ENCODE measurements around the gene C19orf38.
"Not testable (repeated sequence)": the region's sequence is repeated elsewhere in the genome, so short reads cannot be mapped to it uniquely, and the experiment has no call there.

The C19orf38 gene

DNA sequence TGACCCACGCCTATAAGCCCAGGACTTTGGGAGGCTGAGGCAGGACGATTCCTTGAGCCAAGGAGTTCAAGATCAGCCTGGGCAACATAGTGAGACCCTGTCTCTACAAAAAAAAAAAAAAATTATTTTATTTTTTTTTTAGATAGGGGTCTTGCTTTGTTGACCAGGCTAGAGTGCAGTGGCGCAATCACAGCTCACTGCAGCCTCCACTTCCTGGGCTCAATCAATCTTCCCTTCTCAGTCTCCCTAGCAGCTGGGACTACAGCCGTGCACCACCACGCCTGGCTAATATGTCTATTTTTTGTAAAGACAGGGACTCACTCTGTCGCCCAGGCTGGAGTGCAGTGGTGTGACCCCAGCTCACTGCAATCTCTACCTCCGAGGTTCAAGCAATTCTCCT lies 4.7 kb downstream of the C19orf38 start:
- no peak for DNase-seq

DNA sequence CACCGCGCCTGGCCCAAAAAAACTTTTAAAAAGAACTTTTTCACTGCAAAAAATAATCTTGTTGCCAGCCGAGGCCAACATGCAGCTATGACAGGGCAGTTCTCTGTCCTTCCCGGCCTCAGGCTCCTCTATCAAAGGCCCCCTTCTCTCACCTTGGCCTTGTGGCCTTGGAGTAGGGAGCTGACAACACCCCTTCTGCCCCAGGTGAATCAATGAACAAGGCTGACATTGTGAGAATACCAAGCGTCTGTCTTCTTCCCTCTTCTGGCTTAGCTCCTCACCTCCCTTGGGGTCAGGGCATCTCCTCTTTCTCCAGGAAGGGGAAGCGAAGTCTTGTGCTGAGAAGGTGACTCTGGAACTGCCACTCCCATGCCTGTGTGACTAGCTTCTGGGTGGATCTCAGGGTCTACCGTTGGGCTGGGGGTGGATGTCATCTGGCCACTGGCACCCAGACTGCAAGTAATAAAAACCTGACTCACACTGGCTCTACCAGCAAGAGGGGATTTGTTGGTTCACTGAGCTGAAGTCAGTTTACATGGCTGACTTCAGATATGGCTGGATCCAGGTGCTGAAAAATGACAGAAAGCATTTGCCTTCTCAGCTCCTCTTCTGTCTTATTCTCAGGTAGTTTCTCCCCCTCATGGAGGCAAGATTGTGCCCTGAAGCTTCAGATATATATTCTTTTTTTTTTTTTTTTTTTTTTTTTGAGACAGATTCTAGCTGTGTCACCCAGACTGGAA lies 6.3 kb downstream of the C19orf38 start:
- no peak for DNase-seq

DNA sequence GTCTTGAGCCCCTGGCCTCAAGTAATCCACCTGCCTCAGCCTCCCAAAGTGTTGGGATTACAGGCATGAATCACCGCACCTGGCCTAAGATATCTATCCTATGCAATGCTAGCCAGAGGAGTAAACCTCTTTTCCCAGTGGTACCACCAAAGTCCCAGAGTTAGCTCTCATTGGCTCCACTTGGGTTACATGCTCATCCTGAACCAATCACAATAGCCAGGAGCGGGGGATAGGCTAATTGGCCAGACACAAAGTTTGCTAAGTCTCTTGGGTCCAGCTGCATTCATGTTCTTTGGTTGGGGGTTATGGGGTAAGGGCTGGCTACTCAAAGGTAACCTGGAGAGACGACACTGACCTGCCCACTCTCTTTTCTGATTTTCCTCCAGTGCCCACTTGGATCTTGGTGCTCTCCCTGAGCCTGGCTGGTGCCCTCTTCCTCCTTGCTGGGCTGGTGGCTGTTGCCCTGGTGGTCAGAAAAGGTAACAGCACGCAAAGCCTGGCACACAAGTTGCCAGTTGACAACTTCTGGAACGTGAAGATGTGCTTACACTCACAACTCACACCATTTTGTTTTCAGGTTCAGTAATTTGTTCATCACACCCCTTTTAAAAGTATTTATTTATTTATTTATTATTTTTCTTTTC lies 7.8 kb downstream of the C19orf38 start:
- peak; percentile 73 for DNase-seq

DNA sequence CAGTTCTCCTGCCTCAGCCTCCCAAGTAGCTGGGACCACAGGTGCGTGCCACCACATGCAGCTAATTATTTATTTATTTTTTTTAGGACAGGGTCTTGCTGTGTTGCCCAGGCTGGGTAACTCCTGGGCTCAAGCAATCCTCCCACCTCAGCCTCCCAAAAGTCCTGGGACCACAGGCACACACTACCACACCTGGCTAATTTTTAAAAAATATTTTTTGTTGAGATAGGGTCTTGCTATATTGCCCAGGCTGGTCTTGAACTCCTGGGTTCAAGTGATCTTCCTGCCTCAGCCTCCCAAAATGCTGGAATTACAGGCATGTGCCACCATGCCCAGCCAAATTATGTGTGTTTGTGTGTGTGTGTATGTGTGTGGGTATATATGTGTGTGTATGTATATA lies 8.7 kb downstream of the C19orf38 start:
- DNase-seq, result not testable (repeated sequence)

DNA sequence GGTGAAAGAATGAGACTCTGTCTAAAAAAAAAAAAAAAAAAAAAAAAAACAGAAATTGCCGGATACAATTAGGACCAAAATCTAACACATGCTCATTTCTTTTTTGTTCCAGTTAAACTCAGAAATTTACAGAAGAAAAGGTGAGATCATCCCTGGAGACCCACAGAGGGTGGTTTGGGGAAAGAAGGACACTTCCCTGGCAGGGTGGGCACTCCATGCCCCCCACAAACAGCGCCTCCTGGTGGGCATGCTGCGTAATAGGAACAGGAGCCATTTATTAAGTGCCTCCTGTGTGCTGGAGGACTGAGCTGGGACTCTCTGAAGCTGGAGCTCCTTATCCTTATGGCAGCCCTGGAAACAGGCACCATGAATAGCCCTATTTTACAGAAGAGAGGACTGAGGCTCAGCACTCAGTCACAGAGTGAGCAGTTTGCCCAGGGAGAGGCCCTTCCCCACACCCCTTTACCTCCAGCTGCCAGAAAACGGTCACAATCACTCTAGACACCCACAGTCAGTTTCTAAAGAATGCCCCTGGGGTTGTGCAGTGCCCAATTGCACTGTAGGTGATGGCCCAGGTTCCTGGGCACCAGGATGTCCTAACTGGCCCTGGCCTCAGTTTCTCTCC lies 10.1 kb downstream of the C19orf38 start:
- DNase-seq, result peak; percentile 60

DNA sequence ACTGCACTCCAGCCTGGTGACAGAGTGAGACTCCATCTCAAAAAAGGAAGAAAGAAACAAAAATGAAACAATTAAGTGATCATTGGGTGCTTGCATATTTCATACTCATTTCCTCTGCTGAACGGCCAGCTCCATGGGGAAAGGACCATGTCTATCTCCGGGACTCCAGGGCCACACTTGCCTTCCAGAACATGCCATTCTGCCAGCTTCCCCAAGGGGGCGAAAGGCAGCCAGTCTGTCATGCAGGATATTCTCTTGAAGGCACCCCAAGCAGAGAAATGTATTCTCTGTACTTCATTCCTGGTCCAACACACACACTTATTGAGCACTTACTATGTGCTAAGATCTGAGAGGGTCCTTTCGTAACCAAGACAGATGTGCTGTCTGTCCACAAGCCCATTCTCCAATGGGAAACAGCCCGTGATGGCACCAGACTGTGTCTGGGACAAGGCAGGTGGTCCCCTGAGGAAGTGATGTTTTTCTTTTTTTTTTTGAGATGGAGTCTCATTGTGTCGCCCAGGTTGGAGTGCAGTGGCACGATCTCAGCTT lies 13.0 kb downstream of the C19orf38 start:
- peak; percentile 66 for DNase-seq

DNA sequence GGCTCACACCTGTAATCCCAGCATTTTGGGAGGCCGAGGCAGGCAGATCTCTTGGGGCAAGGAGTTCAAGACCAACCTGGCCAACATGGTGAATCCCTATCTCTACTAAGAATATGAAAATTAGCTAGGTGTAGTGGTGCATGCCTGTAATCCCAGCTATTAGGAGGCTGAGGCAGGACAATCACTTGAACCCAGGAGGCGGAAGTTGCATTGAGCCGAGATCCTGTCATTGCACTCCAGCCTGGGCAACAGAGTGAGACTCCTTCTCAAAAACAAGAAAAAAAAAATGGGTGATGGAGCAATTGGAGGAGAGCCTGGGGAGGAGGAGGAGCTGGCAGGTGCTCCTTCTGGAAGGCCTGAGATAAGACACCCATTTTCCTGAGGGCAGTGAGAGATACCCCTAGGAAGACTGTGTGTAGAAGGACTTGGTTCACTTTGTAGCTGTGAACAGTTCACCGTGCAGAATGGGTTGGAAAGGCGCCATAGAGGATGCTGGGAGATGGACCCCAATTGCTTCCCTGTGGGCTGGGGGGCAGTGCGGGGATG lies 14.4 kb downstream of the C19orf38 start:
- no peak for DNase-seq

DNA sequence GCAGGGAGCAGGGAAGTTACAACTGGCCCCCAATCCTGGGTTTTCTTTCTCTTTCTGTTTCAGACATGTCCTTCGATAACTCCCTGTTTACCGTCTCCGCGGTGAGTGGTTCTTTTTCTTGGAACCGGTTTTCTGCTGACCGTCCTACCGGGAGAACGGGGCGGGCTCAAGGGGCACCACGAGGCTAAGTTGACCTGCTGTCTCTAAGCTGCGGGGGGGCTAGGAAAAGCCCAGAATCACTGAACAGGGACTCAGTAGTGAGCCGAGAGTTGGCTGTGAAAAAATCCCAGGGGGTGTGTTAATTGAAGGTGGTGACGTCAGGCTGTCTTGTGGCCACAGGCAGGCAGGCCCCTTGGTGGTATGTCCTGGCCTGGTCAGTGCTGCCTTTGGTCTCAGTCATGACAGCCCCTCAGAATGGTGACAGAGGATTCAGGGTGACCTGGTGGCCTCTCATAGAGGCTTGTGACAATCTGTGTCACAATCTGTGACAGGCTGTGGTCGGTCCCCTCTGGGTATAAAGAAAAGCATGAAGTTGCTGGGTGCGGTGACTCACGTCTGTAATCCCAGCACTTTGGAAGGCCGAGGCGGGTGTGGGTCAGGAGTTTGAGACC lies 15.0 kb downstream of the C19orf38 start:
- no peak for DNase-seq

DNA sequence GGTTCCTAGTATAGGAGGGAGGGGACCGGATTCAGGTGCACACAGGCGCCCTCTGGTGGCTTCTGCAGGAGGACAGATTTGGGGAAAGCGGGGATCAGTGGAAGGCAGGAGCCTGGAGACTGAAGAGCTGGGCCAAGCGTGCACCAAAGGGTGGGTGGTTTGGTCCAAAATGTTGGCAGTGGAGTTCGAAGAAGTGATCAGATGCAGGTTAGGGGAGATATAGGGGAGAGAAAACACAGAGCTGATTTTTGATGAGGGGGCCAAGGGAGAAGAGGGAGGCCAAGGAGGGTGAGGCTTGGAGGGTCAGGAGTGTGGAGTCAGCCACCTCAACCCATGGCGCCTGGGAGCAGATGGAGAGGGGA lies 16.3 kb downstream of the C19orf38 start:
- DNase-seq, result peak; percentile 90

DNA sequence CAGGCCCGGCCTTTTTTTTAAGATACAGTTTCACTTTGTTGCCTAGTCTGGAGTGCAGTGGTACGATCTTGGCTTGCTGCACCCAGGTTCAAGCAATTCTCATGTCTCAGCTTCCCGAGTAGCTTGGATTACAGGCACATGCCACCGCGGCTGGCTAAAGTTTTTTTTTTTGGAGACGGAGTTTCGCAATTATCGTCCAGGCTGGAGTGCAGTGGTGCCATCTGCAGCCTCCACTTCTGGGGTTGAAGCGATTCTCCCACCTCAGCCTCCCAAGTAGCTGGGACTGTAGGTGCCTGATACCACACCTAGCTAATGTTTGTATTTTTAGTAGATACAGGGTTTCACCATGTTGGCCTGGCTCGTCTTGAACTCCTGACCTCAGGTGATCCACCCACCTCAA lies 18.3 kb downstream of the C19orf38 start:
- DNase-seq, result no peak

DNA sequence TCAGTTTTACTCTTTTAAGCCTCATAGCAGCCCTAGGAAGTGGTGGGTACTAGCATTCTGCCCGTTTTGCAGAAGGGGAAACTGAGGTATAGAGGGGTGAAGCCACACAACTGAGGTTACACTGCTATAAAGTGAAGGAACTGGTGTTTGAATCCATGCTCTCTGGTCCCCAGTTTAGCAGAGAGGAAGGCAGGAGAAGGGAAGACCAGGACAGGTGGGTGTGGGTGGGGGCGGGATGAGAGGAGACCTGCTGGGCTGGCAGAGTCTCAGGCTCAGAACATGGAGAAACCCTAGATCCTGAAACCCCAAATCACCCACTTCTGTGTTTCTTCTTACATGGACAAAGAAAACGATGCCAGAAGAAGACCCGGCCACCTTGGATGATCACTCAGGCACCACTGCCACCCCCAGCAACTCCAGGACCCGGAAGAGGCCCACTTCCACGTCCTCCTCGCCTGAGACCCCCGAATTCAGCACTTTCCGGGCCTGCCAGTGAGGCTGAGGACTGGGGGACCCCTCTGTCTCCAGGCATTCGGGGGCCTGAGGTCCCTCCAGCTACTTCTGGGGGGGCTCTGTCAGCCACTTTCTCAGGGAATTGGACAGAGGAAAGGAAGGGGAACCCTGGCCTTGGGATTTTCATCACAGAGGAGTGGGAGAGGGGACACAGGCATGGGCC lies 20.8 kb downstream of the C19orf38 start:
- DNase-seq, result no peak

DNA sequence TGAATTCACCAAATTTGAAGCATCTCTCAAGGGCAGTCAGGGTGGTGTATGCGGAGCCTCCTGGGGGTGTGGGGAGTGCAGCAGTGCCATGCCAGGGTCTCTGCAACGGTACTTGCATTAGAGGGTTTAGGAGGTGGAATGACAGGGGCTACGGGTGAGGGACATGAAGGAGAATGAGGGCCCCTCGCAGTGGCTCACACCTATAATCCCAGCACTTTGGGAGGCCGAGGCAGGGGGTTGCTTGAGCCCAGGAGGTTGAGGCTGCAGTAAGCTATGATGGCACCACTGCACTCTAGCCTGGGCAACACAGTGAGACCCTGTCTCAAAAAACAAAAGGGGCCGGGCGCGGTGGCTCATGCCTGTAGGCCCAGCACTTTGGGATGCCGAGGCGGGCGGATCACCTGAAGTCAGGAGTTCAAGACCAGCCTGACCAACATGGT lies 21.7 kb downstream of the C19orf38 start:
- DNase-seq, result not testable (repeated sequence)

DNA sequence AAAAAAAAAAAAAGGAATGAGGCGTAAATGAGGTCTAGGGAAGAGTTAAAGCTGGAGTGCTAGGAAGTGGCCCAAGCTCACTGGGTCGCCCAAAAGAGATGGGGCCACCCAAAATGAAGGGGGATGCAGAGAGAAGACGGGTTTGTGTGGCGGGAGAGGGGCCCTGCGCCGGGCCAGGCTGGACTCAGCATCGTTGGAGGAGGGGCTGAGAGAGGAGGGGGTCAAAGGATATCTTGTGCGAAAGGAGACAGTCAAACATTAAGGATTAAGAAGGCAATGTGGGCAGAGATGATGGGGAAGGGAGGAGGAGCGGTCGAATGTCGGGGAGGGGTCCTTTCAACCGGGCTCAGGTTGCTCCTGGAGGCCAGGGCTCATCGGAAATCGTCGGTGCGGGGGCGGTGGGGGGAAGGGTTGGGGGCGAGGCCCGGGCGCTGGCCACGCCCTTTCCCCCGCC lies 22.3 kb downstream of the C19orf38 start:
- no peak for DNase-seq

DNA sequence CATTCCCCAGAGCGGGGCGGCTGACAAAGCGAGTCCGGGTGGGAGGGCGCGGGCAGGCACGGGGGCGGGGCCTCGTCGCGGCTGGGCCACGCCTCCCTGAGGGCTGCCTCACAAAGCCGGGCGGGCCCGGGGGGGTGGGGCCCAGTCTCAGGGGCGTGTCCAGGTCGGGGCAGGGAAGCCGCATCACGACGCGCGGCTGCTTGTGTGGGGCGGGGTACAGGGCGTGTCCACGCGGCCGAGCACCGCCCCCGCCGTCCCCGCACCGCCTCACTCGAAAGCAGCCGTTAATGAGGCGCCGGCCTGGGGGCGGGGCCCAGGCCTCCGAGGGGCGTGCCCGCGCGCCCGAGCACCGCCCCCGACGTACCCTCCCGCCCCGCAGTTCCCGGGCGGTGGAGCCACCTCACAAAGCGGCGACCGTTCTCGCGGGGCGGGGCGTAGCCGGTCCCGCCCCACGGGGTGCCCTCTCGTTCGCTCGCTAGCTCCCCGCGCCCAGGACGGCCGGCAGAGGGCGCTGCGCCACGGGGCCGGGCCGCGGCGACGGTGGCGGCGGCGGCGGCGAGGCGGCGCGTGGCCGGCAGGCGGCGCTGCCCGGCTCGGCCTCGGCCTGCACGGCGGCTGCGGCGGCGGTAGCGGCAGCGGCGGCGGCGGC lies 22.9 kb downstream of the C19orf38 start, which contains the start of gene CARM1:
TSS of gene CARM1 (plus strand) at position 599 of the 649 bp plus-strand sequence. CDS start 150 bp downstream, outside the sequence.
- DNase-seq, result peak; percentile 99

DNA sequence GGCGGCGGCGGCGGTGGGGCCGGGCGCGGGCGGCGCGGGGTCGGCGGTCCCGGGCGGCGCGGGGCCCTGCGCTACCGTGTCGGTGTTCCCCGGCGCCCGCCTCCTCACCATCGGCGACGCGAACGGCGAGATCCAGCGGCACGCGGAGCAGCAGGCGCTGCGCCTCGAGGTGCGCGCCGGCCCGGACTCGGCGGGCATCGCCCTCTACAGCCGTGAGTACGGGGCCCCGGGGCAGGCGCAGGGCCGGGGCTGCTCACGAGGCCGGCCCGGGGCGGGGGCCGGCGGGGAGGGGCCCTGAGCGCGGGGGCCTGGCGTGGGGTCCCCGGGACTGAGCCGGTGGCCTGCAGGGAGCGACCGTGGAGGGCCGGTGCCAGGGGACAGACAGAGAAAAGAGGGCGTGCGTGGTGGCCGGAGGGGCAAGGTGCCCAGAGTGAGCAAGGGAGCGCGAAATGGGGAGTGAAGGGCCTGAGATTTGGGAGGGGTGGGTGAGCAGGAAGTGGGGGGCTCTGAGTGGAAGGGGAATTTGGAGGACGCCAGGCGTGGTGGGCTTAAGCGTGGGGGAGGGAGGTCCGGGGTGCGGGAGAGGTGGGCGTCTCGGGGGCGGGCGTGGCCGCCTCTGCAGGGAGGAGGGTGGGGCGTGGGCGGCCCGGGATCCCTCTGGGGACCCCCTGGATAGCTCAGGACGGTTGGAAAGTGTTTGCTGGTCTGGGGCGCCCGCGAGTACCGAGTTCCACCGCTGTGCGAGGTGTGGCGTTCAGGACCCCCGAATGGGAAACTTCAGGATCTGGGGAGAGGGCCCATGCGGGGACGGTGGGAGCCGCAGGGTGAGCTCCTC lies 23.7 kb downstream of the C19orf38 start:
- peak; percentile 52 for DNase-seq

DNA sequence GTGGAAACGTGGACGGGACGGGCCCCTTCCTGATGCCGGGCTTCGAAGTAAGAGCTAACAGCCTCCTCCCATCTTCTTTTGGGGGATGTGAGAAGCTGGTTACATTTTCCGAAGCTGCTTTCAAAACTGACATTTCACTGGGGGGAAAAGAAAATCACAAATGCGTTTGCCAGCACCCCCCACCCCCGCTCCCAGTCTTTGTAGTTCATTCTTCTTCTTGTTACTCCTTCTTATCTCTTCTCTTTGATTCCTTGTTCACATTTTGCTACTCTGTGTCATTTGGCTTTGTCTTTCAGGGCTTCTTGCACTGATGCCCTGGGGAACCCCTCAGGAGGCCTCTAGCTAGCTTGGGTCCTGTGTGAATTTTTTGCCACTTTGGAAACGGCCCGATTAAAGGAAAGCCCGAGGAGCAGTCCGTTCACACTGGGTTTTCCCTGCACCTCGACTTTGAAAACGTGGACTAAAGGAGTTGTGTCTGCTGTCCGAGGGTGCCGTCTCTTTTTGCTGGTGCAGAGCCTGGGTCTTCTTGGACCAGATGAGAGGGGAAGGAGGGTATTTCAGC lies 24.4 kb downstream of the C19orf38 start:
- DNase-seq, result peak; percentile 32

DNA sequence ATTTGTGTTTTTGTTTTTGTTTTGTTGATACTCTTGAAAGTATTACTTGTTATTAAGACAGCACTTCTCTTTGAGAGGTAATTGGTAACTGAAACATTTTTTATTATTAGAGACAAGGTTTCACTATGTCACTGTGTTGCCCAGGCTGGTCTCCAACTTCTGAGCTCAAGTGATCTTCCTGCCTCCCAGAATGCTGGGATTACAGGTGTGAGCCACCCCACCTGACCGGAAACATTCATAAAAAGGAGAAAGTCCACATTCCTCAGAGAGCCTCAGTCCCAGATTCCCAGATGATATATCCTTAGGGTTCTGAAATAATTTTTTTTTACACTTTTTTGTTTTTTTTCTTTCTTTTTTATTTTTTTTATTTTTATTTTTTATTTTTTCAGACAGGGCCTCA lies 25.8 kb downstream of the C19orf38 start:
- DNase-seq, result no peak

DNA sequence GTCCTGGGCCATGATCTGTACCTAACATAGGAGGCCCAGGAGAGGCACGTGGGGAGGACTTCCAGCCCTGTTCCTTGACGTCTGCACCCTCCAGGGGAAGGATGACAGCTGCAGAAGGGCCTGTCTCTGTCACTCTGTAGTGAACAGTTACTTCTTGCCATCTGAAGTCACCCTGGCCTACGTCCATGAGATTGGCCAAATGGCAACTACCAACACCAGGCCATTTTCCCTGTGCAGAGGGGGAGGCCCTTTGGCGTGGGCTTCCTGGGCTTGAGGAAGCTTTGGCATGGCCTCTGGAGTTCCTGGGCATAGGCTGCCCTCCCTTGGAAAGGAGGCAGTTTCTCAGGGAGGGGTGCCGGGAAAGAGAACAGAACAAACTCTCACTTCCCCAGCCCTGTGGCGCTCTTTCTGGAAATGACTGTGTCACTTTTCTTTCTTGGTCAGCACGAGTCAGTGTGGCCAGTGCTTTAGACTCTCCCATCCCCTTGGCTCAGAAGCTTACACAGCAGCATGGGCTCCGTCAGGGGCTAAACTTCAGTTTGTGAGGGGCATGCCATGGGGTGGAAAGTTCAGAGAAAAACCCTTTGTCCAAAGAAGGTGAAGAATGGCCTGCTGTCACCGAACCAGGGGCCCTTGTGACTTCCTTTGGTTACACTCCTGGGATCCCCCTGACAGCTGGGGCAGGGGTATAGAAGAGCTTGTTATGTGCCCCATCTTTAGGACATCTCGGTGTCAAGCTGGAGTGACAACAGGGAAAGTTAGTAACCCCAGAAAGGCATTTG lies 28.4 kb downstream of the C19orf38 start:
- no peak for DNase-seq

DNA sequence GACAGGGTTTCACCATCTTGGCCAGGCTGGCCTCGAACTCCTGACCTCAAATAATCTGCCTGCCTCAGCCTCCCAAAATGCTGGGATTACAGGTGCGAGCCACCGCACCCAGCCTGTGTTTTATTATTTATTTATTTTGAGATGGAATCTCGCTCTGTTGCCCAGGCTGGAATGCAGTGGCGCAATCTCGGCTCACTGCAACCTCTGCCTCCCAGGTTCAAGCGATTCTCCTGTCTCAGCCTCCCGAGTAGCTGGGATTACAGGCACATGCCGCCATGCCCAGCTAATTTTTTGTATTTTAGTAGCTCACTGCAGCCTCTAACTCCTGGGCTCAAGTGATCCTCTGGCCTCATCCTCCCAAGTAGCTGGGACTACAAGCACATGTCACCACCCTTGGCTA lies 29.4 kb downstream of the C19orf38 start:
- not testable (repeated sequence) for DNase-seq

DNA sequence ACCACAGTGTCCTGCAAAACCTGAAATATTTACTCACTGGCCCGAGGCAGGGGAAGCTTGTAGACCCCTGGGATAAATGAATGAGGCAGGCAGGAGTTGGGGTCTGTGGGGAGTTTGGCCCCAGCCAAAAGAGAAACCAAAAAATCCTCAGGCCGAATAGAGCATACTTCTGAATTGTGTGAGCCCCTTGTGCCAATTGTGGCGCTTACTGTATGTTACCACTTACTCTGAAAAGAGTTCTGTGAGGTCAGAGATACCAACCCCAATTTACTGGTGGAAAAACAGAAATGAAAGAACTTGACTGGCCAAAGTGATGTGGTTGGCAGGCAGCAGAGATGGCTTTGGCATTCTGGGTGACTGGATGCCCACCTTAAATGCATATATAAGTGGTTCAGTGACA lies 30.0 kb downstream of the C19orf38 start:
- no peak for DNase-seq

All from hematopoietic multipotent progenitor cell treated with erythropoietin and hydrocortisone succinate and interleukin-3 and kit ligand, for 4 days (in vitro differentiated cells).